ENCODE measurements around the gene BAZ1B.
"Not testable (repeated sequence)": the region's sequence is repeated elsewhere in the genome, so short reads cannot be mapped to it uniquely, and the experiment has no call there.

DNA sequence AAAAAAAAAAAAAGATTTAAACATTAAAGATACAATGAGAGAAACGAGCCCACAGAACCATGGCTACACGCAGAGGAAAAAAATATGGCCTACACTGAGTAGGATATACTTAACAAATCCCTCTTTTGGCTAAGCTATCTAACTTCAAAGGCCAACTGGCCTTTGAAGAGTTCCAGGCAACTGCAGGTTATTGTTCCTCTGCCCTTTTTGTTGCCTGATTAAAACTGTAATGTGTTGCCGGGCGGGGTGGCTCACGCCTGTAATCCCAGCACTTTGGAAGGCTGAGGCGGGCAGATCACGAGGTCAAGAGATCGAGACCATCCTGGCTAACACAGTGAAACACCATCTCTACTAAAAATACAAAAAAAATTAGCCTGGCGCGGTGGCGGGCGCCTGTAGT is 40.6 kb downstream of the BAZ1B start:
- TF ChIP-seq POLR2AphosphoS5, POLR2A, EP300 (IDR thresholded peaks at IDR 0.05): not testable (repeated sequence)
- TF ChIP-seq, protein P1, sequence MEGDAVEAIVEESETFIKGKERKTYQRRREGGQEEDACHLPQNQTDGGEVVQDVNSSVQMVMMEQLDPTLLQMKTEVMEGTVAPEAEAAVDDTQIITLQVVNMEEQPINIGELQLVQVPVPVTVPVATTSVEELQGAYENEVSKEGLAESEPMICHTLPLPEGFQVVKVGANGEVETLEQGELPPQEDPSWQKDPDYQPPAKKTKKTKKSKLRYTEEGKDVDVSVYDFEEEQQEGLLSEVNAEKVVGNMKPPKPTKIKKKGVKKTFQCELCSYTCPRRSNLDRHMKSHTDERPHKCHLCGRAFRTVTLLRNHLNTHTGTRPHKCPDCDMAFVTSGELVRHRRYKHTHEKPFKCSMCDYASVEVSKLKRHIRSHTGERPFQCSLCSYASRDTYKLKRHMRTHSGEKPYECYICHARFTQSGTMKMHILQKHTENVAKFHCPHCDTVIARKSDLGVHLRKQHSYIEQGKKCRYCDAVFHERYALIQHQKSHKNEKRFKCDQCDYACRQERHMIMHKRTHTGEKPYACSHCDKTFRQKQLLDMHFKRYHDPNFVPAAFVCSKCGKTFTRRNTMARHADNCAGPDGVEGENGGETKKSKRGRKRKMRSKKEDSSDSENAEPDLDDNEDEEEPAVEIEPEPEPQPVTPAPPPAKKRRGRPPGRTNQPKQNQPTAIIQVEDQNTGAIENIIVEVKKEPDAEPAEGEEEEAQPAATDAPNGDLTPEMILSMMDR (IDR thresholded peaks at IDR 0.05) = not testable (repeated sequence)

Measured in stomach (tissue), 4 donors.